Psoas muscle (tissue), 8 donors: ENCODE results near the gene SUSD3. TPM values are rescaled to one million over a fixed set of nuclear protein-coding genes. Genes with fewer than 3 reads are reported as not detected.

Experiments
- ATAC-seq, 4 donors: fragments of 200-7000 bp; cut with Tn5 transposase; one replicate each; pipeline ENCODE4 v1.9.1; 2020; ENCODE audit warnings: moderate library complexity in 3 of 4, mild to moderate bottlenecking in 2 of 4
- DNase-seq, 2 donors: peaks; one replicate each; pipeline ENCODE4 v3.0.0-alpha.2; 2020
- H3K27ac ChIP-seq: fragments of 200-600 bp; one replicate; pipeline ENCODE4 v1.8.0; 2022
- H3K27me3 ChIP-seq, 3 donors: fragments of 200-600 bp in 1 of 3; one replicate each; pipeline versions ENCODE4 v1.6.1 to v1.8.0; 2013 to 2022; ENCODE audit warnings: low read length in 2 of 3, mild to moderate bottlenecking in 2 of 3, moderate library complexity in 1 of 3; ENCODE audit not compliant: insufficient read depth in 3 of 3
- H3K36me3 ChIP-seq, 2 donors: fragments of 200-600 bp in 1 of 2; one replicate each; pipeline versions ENCODE4 v1.6.1 to v1.8.0; 2013 to 2022; ENCODE audit warnings: low read depth in 1 of 2, mild to moderate bottlenecking in 1 of 2, moderate library complexity in 1 of 2; ENCODE audit not compliant: insufficient read depth in 1 of 2
- H3K4me1 ChIP-seq: fragments of 200-600 bp; one replicate; pipeline ENCODE4 v1.8.0; 2022
- H3K4me3 ChIP-seq: fragments of 200-600 bp; one replicate; pipeline ENCODE4 v1.8.0; 2022; ENCODE audit warnings: mild to moderate bottlenecking
- H3K9me3 ChIP-seq: fragments of 200-600 bp; one replicate; pipeline ENCODE4 v1.8.0; 2022
- WGBS, 3 donors: extraction: QIAGEN DNeasy Blood & Tissue Kit; methylation state at CpG; one replicate each; pipeline versions ENCODE4 v1.1.6 to v1.1.7; 2013; 5-methylcytosine and 5-hydroxymethylcytosine counted together
- intact Hi-C, 2 donors: fragments of 100-400 bp; cut with DNase I; formaldehyde crosslinking; loops; one replicate each; pipeline versions ENCODE4 v1.11.0 to v1.14.2; 2022
- polyA plus RNA-seq, 3 donors: library from polyadenylated mRNA; stranded (reverse); fragments of 200-250 nt; gene quantifications; one replicate each; pipeline ENCODE4 v1.2.3, GENCODE V29; 2013
- total RNA-seq, 4 donors: library from RNA; stranded (reverse); fragmentation: NEBNext Ultra II Directional in 2 of 4; extraction: Animal tissue kit (Norgen Biotek cat#: 25700) in 2 of 4; gene quantifications; one replicate each; pipeline versions ENCODE4 v1.2.1 to v1.2.4, GENCODE V29; 2021 to 2023
- TF ChIP-seq, protein P1 (sequence below): fragments of 200-600 bp; IDR thresholded peaks from one replicate; pipeline ENCODE4 v1.8.0; 2022; ENCODE audit warnings: antibody characterized with exemption
- donor health status: healthy with polysubstance abuse.
- donor health status: DM: no; HTN: no; CAD: no; lungs with moderate emphysema.
- donor health status: Bipolar disorder and iron deficiency.
- donor health status: healthy.
- donor health status: DM: yes; HTN: yes; CAD: no.
- donor health status: DM: no; HTN: no; CAD: no.
- donor health status: DM: no; HTN: no; CAD: no.
- donor health status: DM: yes; HTN: yes; CAD: no.

SUSD3 gene
- total and polyA plus RNA-seq, 7 donors: 0.13 to 0.65 (median 0.34) TPM; not detected in 2

DNA sequence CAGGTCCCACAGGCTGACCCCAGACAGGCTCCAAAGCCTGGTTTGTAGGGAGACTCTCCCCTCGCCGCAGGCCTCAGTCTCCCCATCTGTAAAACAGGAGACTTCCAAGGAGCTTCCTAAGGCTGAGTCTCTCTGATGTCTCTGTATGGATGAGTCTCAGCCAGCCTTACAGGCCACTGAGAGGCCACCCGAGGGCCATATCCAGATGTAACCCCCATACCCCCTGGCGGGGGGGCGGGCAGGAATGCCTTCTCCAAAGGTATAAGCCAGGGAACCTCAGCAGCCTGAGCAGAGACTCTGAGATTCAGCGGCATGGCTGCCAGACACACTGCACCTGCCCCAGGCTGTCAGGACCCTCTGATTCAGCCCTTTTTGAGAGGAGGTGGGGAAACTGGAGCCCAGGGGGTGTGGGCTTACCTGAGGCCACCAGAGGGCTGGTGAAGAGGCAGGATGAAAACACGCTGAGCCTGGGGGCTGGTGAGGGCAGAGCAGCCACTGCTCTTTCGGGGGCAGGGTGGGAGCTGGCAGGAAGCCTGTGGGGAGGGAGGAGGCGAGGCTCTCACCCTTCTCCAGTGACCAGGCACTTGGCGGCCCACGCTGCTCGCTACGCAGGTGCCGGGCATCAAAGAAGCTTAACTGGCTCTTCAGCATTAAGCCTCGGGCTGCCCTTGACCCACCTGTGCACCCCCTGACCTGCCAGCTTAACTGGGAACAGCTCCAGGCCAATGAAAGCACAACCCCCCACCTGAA lies 5.5 kb upstream of the SUSD3 start:
- TF ChIP-seq, protein P1, sequence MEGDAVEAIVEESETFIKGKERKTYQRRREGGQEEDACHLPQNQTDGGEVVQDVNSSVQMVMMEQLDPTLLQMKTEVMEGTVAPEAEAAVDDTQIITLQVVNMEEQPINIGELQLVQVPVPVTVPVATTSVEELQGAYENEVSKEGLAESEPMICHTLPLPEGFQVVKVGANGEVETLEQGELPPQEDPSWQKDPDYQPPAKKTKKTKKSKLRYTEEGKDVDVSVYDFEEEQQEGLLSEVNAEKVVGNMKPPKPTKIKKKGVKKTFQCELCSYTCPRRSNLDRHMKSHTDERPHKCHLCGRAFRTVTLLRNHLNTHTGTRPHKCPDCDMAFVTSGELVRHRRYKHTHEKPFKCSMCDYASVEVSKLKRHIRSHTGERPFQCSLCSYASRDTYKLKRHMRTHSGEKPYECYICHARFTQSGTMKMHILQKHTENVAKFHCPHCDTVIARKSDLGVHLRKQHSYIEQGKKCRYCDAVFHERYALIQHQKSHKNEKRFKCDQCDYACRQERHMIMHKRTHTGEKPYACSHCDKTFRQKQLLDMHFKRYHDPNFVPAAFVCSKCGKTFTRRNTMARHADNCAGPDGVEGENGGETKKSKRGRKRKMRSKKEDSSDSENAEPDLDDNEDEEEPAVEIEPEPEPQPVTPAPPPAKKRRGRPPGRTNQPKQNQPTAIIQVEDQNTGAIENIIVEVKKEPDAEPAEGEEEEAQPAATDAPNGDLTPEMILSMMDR: no peak
- Histone ChIP-seq H3K36me3 (no peaks in the 10 kb centered on the region), H3K9me3 (no peaks in the 10 kb centered on the region), H3K4me3 (no peak overlapping the region), H3K4me1 (no peaks in the 10 kb centered on the region), H3K27me3 (no peaks in the 10 kb centered on the region), H3K27ac (no peak overlapping the region)
- DNase-seq: no peak
- ATAC-seq: no peak
- intact Hi-C loops: no loop called here
- 77 to 81% (median 78%) methylated on average over 15 of the region's 15 CpGs for WGBS, 3 donors

DNA sequence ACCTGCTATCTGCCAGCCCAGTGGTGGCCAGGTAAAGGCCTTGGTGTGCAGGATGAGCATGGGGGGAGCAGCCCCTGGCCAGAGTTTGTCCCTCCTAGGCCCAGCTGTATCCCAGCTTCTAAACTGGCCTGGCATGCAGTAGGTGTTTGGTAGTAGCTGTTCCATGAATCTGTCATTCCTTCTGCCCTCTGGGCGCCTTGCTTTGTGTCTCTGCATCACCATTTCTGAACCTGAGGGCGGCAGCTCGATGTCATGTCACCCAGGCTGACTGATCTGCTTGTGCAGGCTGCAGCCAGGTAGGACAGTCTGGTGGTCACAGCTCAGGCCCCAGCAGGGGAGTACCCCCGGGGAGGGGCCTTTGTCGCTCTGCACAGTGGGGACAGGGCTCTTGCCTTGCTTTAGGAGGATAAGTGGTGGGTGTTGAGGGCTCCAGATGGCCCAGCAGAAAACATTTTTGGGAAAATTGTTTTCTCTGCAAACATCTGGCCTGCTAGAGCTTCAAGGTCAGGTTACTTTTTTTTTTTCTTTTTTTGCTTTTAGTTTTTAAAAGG lies 4.6 kb upstream of the SUSD3 start:
- Histone ChIP-seq H3K36me3 (no peaks in the 10 kb centered on the region), H3K9me3 (no peaks in the 10 kb centered on the region), H3K4me3 (no peak overlapping the region), H3K27me3 (peaks cover 0 to 2% (median 0%) of the 10 kb centered on the region in 3 donors), H3K27ac (no peak overlapping the region), H3K4me1 (no peaks in the 10 kb centered on the region)
- intact Hi-C loops: no loop called here
- ATAC-seq (no peak), DNase-seq (no peak)
- TF ChIP-seq, protein P1: no peak
- 90 to 94% (median 91%) methylated on average over 5 of the region's 5 CpGs for WGBS, 3 donors

DNA sequence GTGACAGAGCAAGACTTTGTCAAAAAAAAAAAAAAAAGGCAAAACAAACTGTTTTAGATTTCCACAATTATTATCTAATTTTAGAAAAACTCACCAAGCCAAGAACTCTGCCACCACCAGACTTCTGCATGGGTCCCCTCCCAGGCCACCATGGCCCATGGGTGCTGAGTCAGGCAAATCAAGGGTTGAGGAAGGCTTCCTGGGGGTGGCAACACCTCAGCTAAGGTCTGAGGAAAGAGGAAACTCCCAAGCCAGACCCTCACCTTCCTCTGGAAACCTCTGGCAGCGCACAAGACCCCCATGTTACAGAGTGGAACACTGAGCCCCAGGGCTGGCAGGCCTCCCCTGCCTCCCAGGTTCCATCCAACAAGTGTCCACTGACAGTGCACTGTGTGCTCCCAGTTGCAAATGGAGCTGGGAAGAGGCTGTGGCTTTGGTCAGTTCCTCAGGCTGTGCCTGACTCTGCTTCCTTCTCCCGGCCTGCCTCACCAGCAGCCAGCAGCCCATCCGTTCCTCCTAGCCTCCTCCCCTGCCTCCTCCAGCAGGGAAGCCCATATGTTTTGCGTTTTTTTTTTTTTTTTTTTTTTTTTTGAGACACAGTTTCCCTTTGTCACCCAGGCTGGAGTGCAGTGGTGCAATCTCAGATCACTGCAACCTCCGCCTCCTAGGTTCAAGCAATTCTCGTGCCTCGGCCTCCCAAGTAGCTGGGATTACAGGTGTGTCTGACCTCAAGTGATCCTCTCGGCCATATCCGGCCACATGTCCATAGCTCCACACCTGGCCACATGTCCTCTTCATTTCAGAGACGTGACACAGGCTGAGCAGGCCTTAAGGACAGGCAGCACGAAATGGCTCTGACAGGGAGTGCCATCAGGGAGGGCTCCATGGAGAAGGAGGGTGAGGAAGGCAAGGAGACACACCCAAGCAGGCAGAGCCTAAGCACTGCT lies 3.5 kb upstream of the SUSD3 start:
- Histone ChIP-seq H3K4me1 (no peaks in the 10 kb centered on the region), H3K36me3 (no peaks in the 10 kb centered on the region), H3K27ac (no peak overlapping the region), H3K27me3 (peaks cover 0 to 12% (median 0%) of the 10 kb centered on the region in 3 donors), H3K4me3 (no peak overlapping the region), H3K9me3 (no peaks in the 10 kb centered on the region)
- ATAC-seq: no peak
- intact Hi-C loops: no loop called here
- 77 to 80% (median 79%) methylated on average over 11 of the region's 11 CpGs for WGBS, 3 donors
- DNase-seq: no peak
- TF ChIP-seq, protein P1: no peak

DNA sequence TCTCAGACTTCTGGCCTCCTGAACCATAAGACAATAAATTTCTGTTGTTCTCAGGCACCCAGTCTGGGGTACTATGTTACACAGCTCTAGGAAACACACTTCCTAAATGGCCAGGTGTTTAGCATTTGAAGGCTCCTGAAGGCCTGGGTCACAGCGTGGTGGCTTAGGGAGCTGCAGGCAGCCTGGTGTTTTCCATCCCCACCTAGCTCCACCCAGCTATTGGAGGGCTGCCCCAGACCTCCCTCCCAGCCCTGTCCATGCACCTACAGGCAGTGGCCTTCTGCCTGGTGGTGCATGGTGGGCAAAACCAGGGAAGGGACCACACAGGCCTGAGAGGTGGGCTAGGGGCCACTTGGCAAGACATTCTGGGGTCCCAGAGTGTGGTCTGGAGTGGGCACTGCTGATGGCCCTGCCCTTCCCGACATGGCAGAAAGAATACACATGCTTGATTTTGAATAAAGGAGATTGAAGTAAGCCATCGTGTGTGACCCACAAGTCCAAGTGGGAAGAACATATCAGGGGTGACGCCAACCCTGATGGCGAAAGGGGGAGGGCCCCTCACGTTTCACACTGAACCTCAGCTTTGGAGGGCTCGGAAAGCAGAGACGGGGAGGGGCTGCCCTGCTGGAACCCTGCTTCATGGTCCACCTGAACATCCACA lies 1.3 kb upstream of the SUSD3 start:
- no peak for DNase-seq
- H3K36me3 ChIP-seq: no peaks in the 10 kb centered on the region
- WGBS, 3 donors: 79 to 90% (median 83%) methylated on average over 8 of the region's 8 CpGs
- H3K4me3 ChIP-seq: no peak overlapping the region
- H3K27me3 ChIP-seq: peaks cover 0 to 29% (median 0%) of the 10 kb centered on the region in 3 donors
- ATAC-seq: no peak
- intact Hi-C loops: no loop called here
- no peaks in the 10 kb centered on the region for H3K4me1 ChIP-seq
- TF ChIP-seq, protein P1: no peak
- H3K9me3 ChIP-seq: no peaks in the 10 kb centered on the region
- H3K27ac ChIP-seq: no peak overlapping the region
